Smooth muscle cell (in vitro differentiated cells): ENCODE measurements around the gene COL25A1. TPM values are rescaled to one million over a fixed set of nuclear protein-coding genes. Genes with fewer than 3 reads are reported as not detected.
A peak's percentile ranks its signal among the peaks of the same experiment; 100 is the strongest.

Experiments used
- DNase-seq: peaks from one replicate; lab custom pipeline; 2025; ENCODE audit not compliant: unreplicated experiment; lab: John Stamatoyannopoulos, UW
- H2AFZ ChIP-seq: fragments of 200-600 bp; sonication (generic); 2 replicates; pipeline ENCODE4 v1.6.0; 2016; ENCODE audit warnings: antibody characterized with exemption, low read depth, mild to moderate bottlenecking
- H3F3A ChIP-seq: fragments of 200-600 bp; sonication (generic); 2 replicates; pipeline ENCODE4 v1.6.0; 2017; ENCODE audit warnings: antibody characterized with exemption, low read depth
- H3K27ac ChIP-seq: fragments of 200-600 bp; sonication (generic); 2 replicates; pipeline ENCODE4 v1.5.1; 2016; ENCODE audit warnings: low read depth, mild to moderate bottlenecking
- H3K27me3 ChIP-seq: fragments of 200-600 bp; sonication (generic); 2 replicates; pipeline ENCODE4 v1.6.1; 2016; ENCODE audit warnings: low read depth, mild to moderate bottlenecking
- H3K36me3 ChIP-seq: fragments of 200-600 bp; sonication (generic); 2 replicates; pipeline ENCODE4 v1.5.1; 2016; ENCODE audit warnings: low read depth
- H3K4me1 ChIP-seq: fragments of 200-600 bp; sonication (generic); 2 replicates; pipeline ENCODE4 v1.5.1; 2016; ENCODE audit warnings: low read depth
- H3K4me2 ChIP-seq: fragments of 200-600 bp; sonication (generic); 2 replicates; pipeline ENCODE4 v1.6.0; 2016; ENCODE audit warnings: mild to moderate bottlenecking
- H3K4me3 ChIP-seq: fragments of 200-600 bp; sonication (generic); 2 replicates; pipeline ENCODE4 v1.5.1; 2016; ENCODE audit warnings: mild to moderate bottlenecking
- H3K79me2 ChIP-seq: fragments of 200-600 bp; sonication (generic); 2 replicates; pipeline ENCODE4 v1.6.0; 2016; ENCODE audit warnings: low read depth, mild to moderate bottlenecking
- H3K9ac ChIP-seq: fragments of 200-600 bp; sonication (generic); 2 replicates; pipeline ENCODE4 v1.6.0; 2016; ENCODE audit warnings: low read depth
- H3K9me3 ChIP-seq: fragments of 200-600 bp; sonication (generic); replicated peaks from 2 replicates; pipeline ENCODE4 v1.5.1; 2016; ENCODE audit warnings: low read depth
- H4K20me1 ChIP-seq: fragments of 200-600 bp; sonication (generic); 2 replicates; pipeline ENCODE4 v1.6.0; 2016; ENCODE audit warnings: low read depth
- CTCF ChIP-seq: fragments of 200-600 bp; sonication (generic); IDR thresholded peaks from 2 replicates; pipeline ENCODE4 v1.5.1; 2017; ENCODE audit warnings: borderline replicate concordance, mild to moderate bottlenecking, antibody characterized with exemption; ENCODE audit not compliant: insufficient read depth, poor library complexity, severe bottlenecking
- WGBS: methylation state at CpG from one replicate; pipeline ENCODE4 v1.1.7; 2016; ENCODE audit warnings: low lambda C conversion rate; 5-methylcytosine and 5-hydroxymethylcytosine counted together
- polyA plus RNA-seq: library from polyadenylated mRNA; unstranded; fragments of >200 nt; fragmentation: Nextera tagmentation; extraction: Ambion mirVana; gene quantifications from 2 replicates; pipeline ENCODE4 v1.2.1, GENCODE V29; 2016
- total RNA-seq: library from RNA; depleted of rRNA; stranded (reverse); fragments of >200 nt; gene quantifications from 2 replicates; pipeline ENCODE4 v1.2.3, GENCODE V29; 2014

COL25A1 gene
- total and polyA plus RNA-seq, 2 experiments from 2014 or later = 2.9 to 4.7 TPM

DNA sequence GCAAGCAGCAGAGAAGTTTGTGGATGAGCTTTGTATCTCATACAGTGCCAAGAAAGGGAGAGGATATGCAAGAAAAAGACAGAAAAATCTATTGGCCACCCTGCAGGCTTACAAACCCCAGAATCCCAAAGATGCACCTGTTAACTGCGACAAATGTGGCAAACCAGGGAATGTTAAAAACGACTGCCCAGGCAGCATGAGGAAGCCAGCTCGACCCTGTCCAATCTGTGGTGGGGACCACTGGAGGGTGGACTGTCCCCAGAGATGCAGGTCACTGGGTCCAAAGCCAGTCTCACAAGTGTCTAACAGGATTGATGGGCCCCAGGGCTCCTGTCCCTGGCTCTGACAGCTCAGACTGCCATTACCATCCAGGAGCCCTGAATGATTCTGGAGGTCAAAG is 12.9 kb upstream of the COL25A1 start:
- no peaks in the 10 kb centered on the region for H3K27me3 ChIP-seq
- no peak for TF ChIP-seq CTCF
- H3K4me2 ChIP-seq = no peak overlapping the region
- no peak for DNase-seq
- WGBS = 77% methylated on average over 3 of the region's 3 CpGs
- H3K9me3 ChIP-seq = no peaks in the 10 kb centered on the region
- no peaks in the 10 kb centered on the region for H3K79me2 ChIP-seq
- no peak overlapping the region for H3K27ac ChIP-seq
- no peaks in the 10 kb centered on the region for H3K36me3 ChIP-seq
- H4K20me1 ChIP-seq = no peaks in the 10 kb centered on the region
- H3K4me3 ChIP-seq = no peak overlapping the region
- H3K4me1 ChIP-seq = no peaks in the 10 kb centered on the region
- no peak overlapping the region for H2AFZ ChIP-seq
- H3K9ac ChIP-seq = no peak overlapping the region
- H3F3A ChIP-seq = no peaks in the 10 kb centered on the region

DNA sequence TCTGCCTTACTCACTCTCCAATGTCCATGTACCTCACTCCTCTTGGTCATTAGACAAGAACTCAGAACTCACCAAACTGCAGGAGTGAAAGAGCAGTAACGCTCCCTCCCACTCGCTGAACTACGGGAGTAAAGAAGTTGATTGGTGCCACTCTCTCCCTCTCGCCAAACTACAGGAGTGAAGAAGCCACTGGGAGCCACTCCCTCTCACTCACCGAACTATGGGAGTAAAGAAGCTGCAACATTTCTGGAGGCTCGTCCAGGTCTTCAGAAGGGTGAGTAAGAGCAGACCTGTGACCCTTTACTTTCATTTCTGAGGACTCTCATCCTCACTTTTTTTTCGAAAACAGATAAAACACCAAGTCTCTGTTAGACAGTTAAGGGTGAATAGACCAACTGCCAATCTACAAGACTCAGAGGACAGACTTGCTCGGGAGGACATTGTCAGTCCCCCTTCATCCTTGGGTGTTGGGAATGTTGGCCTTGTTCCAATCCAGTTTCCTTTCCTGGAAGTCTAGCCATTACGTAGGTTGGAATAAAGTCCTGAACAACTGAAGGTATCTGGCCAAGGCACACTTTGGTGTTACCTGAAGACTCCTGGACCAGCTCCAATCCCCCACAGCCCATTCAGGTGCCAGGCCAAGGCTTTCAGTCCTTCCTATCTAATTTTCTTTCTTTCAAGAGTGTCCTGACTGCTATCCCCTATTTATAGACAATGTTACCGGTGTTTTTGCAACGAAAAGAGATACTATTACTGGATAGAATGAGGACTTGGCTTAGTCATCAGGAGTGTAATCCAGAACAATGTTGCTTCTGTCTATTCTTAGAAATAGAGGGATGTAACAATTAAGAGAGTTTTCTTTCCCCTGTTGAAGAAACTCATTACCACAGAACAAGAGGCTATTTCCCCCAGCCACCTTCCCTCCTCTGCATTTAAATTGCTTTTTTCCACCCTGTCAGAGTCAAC is 11.0 kb upstream of the COL25A1 start:
- Histone ChIP-seq H3K36me3 (no peaks in the 10 kb centered on the region), H3K9me3 (no peaks in the 10 kb centered on the region), H3K4me1 (no peaks in the 10 kb centered on the region), H3K79me2 (no peaks in the 10 kb centered on the region), H2AFZ (no peak overlapping the region), H3F3A (no peaks in the 10 kb centered on the region), H3K4me2 (no peak overlapping the region), H4K20me1 (no peaks in the 10 kb centered on the region), H3K27ac (no peak overlapping the region), H3K4me3 (no peak overlapping the region), H3K9ac (no peak overlapping the region), H3K27me3 (no peaks in the 10 kb centered on the region)
- DNase-seq = no peak
- no peak for TF ChIP-seq CTCF
- 94% methylated on average over 11 of the region's 11 CpGs for WGBS

DNA sequence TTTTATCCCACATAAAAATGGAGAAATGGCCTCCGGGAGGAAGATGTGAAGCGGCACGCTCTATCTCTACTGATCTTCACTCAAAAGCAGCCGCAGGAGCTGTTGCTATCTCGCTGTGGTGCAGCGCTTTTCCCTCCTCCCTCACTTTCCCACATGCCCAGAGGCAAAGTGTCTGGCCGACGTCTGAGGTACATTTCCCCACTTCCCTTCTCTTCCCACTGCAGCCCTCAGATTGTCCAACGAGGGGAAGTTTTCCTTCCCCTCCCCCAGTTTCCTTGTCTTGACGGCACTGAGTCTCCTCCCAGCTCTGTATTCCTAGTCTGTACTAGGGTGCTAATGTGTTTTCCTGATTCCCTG is 660 bp upstream of the COL25A1 start:
- H3K4me1 ChIP-seq = no peaks in the 10 kb centered on the region
- H3F3A ChIP-seq = no peaks in the 10 kb centered on the region
- no peaks in the 10 kb centered on the region for H3K36me3 ChIP-seq
- H2AFZ ChIP-seq = peak overlapping the region; percentile 98
- H4K20me1 ChIP-seq = no peaks in the 10 kb centered on the region
- no peaks in the 10 kb centered on the region for H3K79me2 ChIP-seq
- no peak overlapping the region for H3K27ac ChIP-seq
- H3K4me3 ChIP-seq = peak overlapping the region; percentile 68
- H3K9ac ChIP-seq = no peak overlapping the region
- no peak for TF ChIP-seq CTCF
- no peaks in the 10 kb centered on the region for H3K9me3 ChIP-seq
- peaks cover 32% of the 10 kb centered on the region for H3K27me3 ChIP-seq
- DNase-seq = no peak
- 1% methylated on average over 10 of the region's 10 CpGs for WGBS
- H3K4me2 ChIP-seq = peak overlapping the region; percentile 99
